ENCODE data around the gene HOXC10. TPM values are rescaled to one million over a fixed set of nuclear protein-coding genes. Genes with fewer than 3 reads are reported as not detected.

Gene HOXC10
- total RNA-seq, 1 donor from 2014 or later: not detected

GRCh38 chr12:53948650-53949593 is 36.0 kb upstream of the HOXC10 start:
- H3K27ac ChIP-seq: no peak overlapping the region
- intact Hi-C loops (cut with DNase I): no loop called here
- no peaks in the 10 kb centered on the region for H3K36me3 ChIP-seq
- H3K4me3 ChIP-seq: no peak overlapping the region
- H3K9me3 ChIP-seq: no peaks in the 10 kb centered on the region
- H3K4me1 ChIP-seq: no peaks in the 10 kb centered on the region
- no peak for TF ChIP-seq CTCF (IDR thresholded peaks at IDR 0.05)
- DNase-seq (no peak), ATAC-seq (no peak)
- peaks cover 100% of the 10 kb centered on the region for H3K27me3 ChIP-seq (ENCODE audit: low read depth)

- H3K4me1 ChIP-seq: no peaks in the 10 kb centered on the region
- no peaks in the 10 kb centered on the region for H3K36me3 ChIP-seq
- H3K9me3 ChIP-seq: no peaks in the 10 kb centered on the region
- H3K27ac ChIP-seq: no peak overlapping the region
- intact Hi-C loops (cut with DNase I): no loop called here
- ATAC-seq (no peak), DNase-seq (no peak)
- no peak for TF ChIP-seq CTCF (IDR thresholded peaks at IDR 0.05)
- no peak overlapping the region for H3K4me3 ChIP-seq
- H3K27me3 ChIP-seq (ENCODE audit: low read depth): peaks cover 100% of the 10 kb centered on the region
Measured at GRCh38 chr12:53949631-53950436, 35.1 kb upstream of the HOXC10 start.

- DNase-seq (no peak), ATAC-seq (no peak)
- H3K4me3 ChIP-seq: no peak overlapping the region
- no peaks in the 10 kb centered on the region for H3K4me1 ChIP-seq
- no peaks in the 10 kb centered on the region for H3K9me3 ChIP-seq
- TF ChIP-seq CTCF (IDR thresholded peaks at IDR 0.05): no peak
- H3K27ac ChIP-seq: no peak overlapping the region
- H3K27me3 ChIP-seq (ENCODE audit: low read depth): peaks cover 100% of the 10 kb centered on the region
- no peaks in the 10 kb centered on the region for H3K36me3 ChIP-seq
- intact Hi-C loops (cut with DNase I): no loop called here
Measured at GRCh38 chr12:53950437-53950773, 34.5 kb upstream of the HOXC10 start.

- ATAC-seq: no peak
- Histone ChIP-seq H3K4me3 (no peak overlapping the region), H3K36me3 (no peaks in the 10 kb centered on the region), H3K27me3 (ENCODE audit: low read depth) (peaks cover 100% of the 10 kb centered on the region), H3K9me3 (no peaks in the 10 kb centered on the region), H3K4me1 (no peaks in the 10 kb centered on the region), H3K27ac (no peak overlapping the region)
- intact Hi-C loops (cut with DNase I): no loop called here
- no peak for DNase-seq
- no peak for TF ChIP-seq CTCF (IDR thresholded peaks at IDR 0.05)
Measured at GRCh38 chr12:53950789-53951576, 34.0 kb upstream of the HOXC10 start.
